Breast epithelium (tissue), 3 donors: ENCODE data around the gene RYR1.

Experiments
- CTCF ChIP-seq, 3 donors: fragments of 450-650 bp; IDR thresholded peaks; one replicate each; pipeline ENCODE4 v1.5.1; 2016 to 2017; ENCODE audit warnings: antibody characterized with exemption in 3 of 3, mild to moderate bottlenecking in 3 of 3, moderate library complexity in 3 of 3
- POLR2AphosphoS5 ChIP-seq, 3 donors: sonication (generic); formaldehyde crosslinking; IDR thresholded peaks; one replicate each; pipeline ENCODE4 v1.6.1; 2017; ENCODE audit warnings: antibody characterized with exemption in 3 of 3

GRCh38 chr19:38490861-38491260 is 57.4 kb downstream of the RYR1 start:
- no peak for TF ChIP-seq CTCF (IDR thresholded peaks at IDR 0.05)
- TF ChIP-seq POLR2AphosphoS5 (IDR thresholded peaks at IDR 0.05): no peak
